PC-3 (cell line): ENCODE data around the gene NSF.

Experiments used
- CTCF ChIP-seq: fragments of 300-600 bp; sonication (generic); conservative IDR thresholded peaks from 2 replicates; pipeline ENCODE4 v1.5.1; 2017; ENCODE audit warnings: antibody characterized with exemption, low read depth, mild to moderate bottlenecking, low read length
- EZH2 ChIP-seq: fragments of 300-600 bp; sonication (generic); IDR thresholded peaks from one replicate; pipeline ENCODE4 v1.6.1; 2017; ENCODE audit warnings: antibody characterized with exemption, mild to moderate bottlenecking, low read length; ENCODE audit not compliant: unreplicated experiment
- EZH2phosphoT487 ChIP-seq: fragments of 300-600 bp; sonication (generic); IDR thresholded peaks from 2 replicates; pipeline ENCODE4 v1.6.1; 2018; ENCODE audit warnings: mild to moderate bottlenecking, antibody characterized with exemption, low read length, borderline replicate concordance

GRCh38 chr17:46774108-46774737 lies 183.8 kb downstream of the NSF start:
- TF ChIP-seq CTCF = no peak
- TF ChIP-seq EZH2phosphoT487 = no peak
- TF ChIP-seq EZH2 = no peak
